Osteocyte (in vitro differentiated cells): ENCODE measurements around the gene ATOH7. TPM values are rescaled to one million over a fixed set of nuclear protein-coding genes. Genes with fewer than 3 reads are reported as not detected.
A peak's percentile ranks its signal among the peaks of the same experiment; 100 is the strongest.

ENCODE experiments used
- DNase-seq: peaks from one replicate; pipeline ENCODE4 v3.0.0; 2021; ENCODE audit warnings: mixed read lengths; ENCODE audit not compliant: unreplicated experiment; ENCODE audit errors: extremely low spot score
- H3K27ac Mint-ChIP-seq: one replicate; pipeline ENCODE4 v1.8.0; 2021; ENCODE audit warnings: mild to moderate bottlenecking, mixed read lengths; ENCODE audit not compliant: unreplicated experiment
- H3K27me3 Mint-ChIP-seq: one replicate; pipeline ENCODE4 v1.8.0; 2021; ENCODE audit warnings: mixed read lengths; ENCODE audit not compliant: unreplicated experiment
- H3K36me3 Mint-ChIP-seq: one replicate; pipeline ENCODE4 v1.8.0; 2021; ENCODE audit warnings: mixed read lengths; ENCODE audit not compliant: unreplicated experiment
- H3K4me1 Mint-ChIP-seq: one replicate; pipeline ENCODE4 v1.8.0; 2021; ENCODE audit warnings: mixed read lengths; ENCODE audit not compliant: unreplicated experiment
- H3K4me3 Mint-ChIP-seq: one replicate; pipeline ENCODE4 v1.8.0; 2021; ENCODE audit warnings: mild to moderate bottlenecking, moderate library complexity, mixed read lengths; ENCODE audit not compliant: unreplicated experiment
- H3K9me3 Mint-ChIP-seq: one replicate; pipeline ENCODE4 v1.8.0; 2021; ENCODE audit warnings: mixed read lengths; ENCODE audit not compliant: unreplicated experiment
- CTCF ChIP-seq: fragments of 200-600 bp; sonication (generic); IDR thresholded peaks from 2 replicates; pipeline ENCODE4 v1.5.0; 2021; ENCODE audit warnings: antibody characterized with exemption, mild to moderate bottlenecking, moderate library complexity
- total RNA-seq: library from RNA; stranded (reverse); gene quantifications from 2 replicates; pipeline ENCODE4 v1.2.1, GENCODE V29; 2021

ATOH7 gene
- total RNA-seq, 1 donor from 2014 or later, result not detected

- H3K27ac Mint-ChIP-seq, result no peak overlapping the region
- no peak for DNase-seq
- no peak overlapping the region for H3K4me3 Mint-ChIP-seq
- TF ChIP-seq CTCF, result no peak
- H3K27me3 Mint-ChIP-seq, result peaks cover 27% of the 10 kb centered on the region
- H3K9me3 Mint-ChIP-seq, result no peaks in the 10 kb centered on the region
- H3K36me3 Mint-ChIP-seq, result no peaks in the 10 kb centered on the region
- peaks cover 10% of the 10 kb centered on the region for H3K4me1 Mint-ChIP-seq
Measured at GRCh38 chr10:68235581-68235980, 3.7 kb upstream of the ATOH7 start.

DNA sequence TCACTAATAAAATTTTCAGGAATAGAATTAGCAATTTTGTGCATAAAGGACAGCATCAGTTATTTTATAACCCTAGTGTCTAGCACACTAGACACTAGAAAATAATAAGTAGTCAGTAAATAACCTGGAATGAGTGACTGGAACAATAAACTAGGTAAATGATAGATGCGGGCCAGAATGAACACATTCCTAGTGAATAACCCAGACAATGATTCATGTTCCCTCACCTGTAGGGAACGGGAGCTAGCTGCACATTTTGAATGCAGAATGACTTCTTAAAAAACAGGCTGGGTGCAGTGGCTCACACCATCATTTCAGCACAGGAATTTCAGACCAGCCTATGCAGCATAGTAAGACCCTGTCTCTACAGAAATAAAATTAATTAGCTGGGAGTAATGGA, 3.2 kb upstream of the ATOH7 start:
- no peak overlapping the region for H3K27ac Mint-ChIP-seq
- H3K4me1 Mint-ChIP-seq, result peaks cover 10% of the 10 kb centered on the region
- H3K27me3 Mint-ChIP-seq, result peaks cover 27% of the 10 kb centered on the region
- no peak for DNase-seq
- TF ChIP-seq CTCF, result no peak
- no peaks in the 10 kb centered on the region for H3K36me3 Mint-ChIP-seq
- H3K9me3 Mint-ChIP-seq, result no peaks in the 10 kb centered on the region
- no peak overlapping the region for H3K4me3 Mint-ChIP-seq

- no peak for DNase-seq
- Mint-ChIP-seq H3K27ac (no peak overlapping the region), H3K4me1 (peaks cover 7% of the 10 kb centered on the region), H3K9me3 (no peaks in the 10 kb centered on the region), H3K36me3 (no peaks in the 10 kb centered on the region), H3K27me3 (peaks cover 31% of the 10 kb centered on the region), H3K4me3 (no peak overlapping the region)
- TF ChIP-seq CTCF, result no peak
Measured at GRCh38 chr10:68233046-68233445, 1.1 kb upstream of the ATOH7 start.

DNA sequence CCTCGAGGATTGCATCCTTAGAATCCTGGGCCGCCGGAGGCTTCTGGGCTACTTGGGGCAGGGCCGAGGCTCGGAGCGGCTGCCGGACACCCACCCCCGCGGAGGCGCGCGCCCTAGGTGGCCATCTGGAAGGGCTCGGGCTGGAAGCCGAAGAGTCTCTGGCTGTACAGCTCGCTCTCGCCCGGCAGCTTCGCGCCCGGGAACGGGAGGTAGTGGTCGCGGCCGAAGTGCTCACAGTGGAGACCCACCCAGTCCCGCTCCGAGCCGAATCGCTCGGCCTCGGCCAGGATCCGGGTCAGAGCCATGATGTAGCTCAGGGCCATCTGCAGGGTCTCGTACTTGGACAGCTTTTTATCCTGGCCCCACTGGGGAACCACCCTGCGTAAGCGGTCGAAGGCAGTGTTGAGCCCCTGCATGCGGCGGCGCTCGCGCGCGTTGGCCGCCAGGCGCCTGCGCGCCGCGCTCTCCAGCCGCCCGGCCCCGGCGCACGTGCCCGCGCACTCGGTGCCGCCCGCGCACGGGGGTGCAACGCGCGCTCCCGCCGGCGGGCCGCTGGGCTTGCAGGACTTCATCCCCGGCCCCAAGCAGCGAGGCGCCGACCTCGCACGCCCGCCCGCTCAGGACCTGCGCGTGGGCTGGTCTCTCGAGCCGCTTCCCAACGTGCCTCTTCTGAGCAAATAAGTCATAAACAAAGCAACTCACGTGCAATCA, 652 bp downstream of the ATOH7 start:
- Mint-ChIP-seq H3K4me1 (peaks cover 7% of the 10 kb centered on the region), H3K27me3 (peaks cover 36% of the 10 kb centered on the region), H3K4me3 (peak overlapping the region; percentile 84), H3K36me3 (no peaks in the 10 kb centered on the region), H3K9me3 (no peaks in the 10 kb centered on the region), H3K27ac (peak overlapping the region; percentile 77)
- peak; percentile 89 for DNase-seq
- TF ChIP-seq CTCF, result peak; percentile 36

DNA sequence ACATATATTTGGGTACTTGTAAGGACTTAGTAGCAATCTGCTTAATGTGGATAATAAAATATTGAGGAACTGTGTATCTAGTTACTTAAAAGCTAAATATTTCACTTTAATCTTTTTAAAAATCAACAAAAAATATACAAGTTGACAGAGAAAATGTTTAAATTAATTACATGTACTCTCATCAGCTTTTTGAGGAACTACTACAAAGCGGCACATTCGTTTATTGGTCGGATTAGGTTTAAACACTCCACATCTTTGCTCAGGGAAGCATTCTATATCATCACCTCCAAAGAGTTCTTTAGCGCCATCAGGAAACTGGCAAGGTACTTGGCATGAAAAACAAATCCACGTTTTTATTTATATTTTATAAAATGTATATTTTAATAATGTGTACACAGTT, 1.6 kb downstream of the ATOH7 start:
- H3K27ac Mint-ChIP-seq, result no peak overlapping the region
- DNase-seq, result no peak
- peaks cover 7% of the 10 kb centered on the region for H3K4me1 Mint-ChIP-seq
- peak overlapping the region; percentile 84 for H3K4me3 Mint-ChIP-seq
- TF ChIP-seq CTCF, result no peak
- no peaks in the 10 kb centered on the region for H3K9me3 Mint-ChIP-seq
- peaks cover 36% of the 10 kb centered on the region for H3K27me3 Mint-ChIP-seq
- H3K36me3 Mint-ChIP-seq, result no peaks in the 10 kb centered on the region
